GM18498 (cell line): ENCODE data around the gene UBE2Z.

Experiments
- ATAC-seq: cut with Tn5 transposase; IDR thresholded peaks from one replicate; pipeline ENCODE4 v1.9.1; 2021; ENCODE audit warnings: mild to moderate bottlenecking, moderate library complexity; ENCODE audit not compliant: unreplicated experiment

UBE2Z gene

DNA sequence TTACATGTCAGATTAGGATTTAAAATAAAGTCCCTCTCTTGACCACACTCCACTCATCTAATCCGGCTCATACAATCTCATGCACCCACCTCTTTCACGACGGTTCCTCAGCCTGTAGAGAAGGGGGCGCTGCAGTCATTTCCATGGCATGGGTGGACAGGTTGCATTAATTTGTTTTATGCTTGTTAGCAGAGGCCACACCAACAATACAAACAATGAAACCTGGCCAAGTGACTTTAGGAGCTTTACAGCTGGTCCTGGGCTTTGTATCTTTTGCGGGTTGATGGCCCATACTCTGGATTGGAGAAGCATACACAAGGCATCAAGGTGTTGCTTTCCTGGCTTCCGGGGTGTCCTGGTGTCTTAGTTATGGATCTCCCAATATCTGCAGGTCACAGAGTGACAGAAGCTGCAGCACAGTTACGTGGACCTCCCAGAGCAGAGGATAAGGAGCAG lies 46.1 kb downstream of the UBE2Z start:
- ATAC-seq, result no peak

DNA sequence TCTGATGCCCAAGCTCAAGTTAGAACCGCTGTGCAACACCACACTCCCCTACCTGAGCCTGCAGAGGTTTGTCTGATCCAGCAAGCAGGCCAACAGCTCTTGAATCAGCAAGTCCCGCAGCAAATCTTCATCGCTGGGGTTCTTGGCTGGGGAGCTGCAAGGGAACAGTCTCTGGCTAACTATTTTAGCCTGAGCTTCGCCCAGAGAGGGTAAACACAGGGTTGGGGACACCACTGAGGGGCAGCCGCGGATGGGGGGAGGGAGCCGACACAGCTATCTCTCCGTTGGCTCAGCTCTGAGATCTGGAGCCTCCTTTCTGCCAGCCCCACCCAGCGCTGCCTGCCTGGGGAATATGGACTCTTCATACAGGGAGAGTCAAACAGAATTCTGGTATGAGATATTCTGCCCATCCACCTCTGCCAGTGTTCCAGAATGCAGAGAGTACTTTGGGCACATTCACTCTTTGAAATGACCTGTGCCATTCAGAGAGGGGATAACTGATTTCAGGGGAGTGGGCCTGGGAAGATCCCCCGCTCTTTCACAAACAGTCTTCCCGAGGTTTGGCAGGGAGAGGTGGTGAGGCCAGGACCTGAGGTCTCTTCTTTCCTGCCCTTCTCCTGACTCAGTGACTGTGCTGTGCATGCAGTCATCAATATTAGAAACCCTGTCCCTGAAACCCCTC lies 52.8 kb downstream of the UBE2Z start:
- no peak for ATAC-seq

DNA sequence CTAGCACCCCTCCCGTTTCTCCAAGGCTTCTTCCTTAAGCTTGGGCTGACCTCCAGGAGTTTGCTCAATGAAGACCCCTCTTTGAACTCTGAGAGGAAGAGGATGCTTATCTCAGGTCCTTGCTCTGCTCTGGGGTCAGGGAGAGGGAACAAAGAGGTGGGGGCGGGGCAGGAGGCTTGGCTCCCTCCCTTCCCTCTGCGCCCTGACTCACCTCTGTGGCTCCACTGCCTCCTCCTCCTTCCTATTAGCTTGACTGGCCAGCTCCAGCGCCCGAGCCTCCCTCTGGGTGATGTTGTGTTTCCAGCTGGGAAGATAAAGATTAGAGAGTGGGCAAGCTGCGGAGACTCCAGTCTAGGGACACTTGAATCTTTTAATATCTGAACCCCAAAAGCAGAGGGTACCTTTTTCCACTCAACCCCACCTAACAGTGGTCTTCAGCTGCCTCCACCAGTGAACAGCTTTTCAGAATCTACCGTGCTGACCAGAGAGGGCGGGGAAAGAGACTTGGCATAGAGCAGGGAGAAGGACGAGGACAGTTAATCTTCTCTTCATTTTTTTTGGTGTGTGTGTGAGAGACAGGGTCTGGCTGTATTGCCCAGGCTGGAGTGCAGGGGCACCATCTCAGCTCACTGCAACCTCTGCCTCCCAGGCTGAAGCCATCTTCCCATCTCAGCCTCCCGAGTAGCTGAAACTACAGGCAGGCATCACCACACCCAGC lies 53.5 kb downstream of the UBE2Z start:
- no peak for ATAC-seq

DNA sequence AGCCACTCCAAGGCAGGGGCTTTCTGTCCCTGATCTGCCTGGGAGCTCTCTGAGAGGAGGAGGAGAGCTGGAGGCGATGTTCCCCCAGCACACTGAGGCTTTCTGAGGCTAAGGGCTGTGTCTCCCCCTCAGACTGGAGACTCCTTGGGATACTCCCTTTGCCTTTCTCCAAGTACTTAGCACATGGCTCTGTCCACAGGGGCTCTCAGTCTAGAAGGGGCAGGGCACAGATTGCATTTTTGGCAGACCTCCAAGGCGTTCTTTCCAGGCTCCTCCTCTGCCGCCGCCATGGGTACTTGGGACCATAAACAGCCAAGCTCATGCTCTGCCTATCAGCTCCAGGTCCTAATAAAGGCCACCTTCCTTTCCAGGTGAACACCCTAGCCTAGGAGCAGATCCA lies 62.0 kb downstream of the UBE2Z start:
- no peak for ATAC-seq

DNA sequence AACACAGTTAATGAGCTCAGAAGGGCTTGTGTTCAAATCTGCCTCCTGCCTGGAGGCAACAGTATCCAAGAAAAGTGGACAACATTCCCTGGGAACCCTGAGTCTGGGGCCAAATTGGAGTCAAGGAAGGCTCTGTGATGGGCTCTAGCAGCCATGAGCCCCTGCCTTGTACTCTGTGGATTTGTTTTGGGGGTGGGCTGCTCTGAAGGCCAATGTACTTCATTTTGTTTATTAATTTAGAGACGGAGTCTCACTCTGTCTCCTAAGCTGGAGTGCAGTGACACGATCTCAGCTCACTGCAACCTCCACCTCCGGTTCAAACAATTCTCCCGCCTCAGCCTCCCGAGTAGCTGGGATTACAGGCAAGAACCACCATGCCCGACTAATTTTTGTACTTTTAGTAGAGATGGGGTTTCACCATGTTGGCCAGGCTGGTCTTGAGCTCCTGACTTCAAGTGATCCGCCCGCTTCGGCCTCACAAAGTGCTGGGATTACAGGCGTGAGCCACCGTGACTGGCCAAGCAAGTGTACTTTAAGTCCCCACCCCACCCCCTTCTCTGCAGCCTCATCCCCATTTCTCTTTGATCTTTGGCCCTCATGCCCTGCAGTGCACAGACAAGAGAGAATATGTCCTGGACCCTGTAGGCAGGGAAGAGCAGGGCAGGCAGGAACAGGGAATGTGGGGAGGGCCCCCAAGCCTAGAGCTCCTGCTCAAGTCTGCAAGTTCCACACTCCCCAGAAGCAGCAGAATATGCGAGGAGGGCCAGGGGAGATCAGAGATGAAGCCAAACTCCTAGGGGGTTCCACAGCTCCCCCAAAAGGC lies 62.9 kb downstream of the UBE2Z start:
- ATAC-seq, result no peak

DNA sequence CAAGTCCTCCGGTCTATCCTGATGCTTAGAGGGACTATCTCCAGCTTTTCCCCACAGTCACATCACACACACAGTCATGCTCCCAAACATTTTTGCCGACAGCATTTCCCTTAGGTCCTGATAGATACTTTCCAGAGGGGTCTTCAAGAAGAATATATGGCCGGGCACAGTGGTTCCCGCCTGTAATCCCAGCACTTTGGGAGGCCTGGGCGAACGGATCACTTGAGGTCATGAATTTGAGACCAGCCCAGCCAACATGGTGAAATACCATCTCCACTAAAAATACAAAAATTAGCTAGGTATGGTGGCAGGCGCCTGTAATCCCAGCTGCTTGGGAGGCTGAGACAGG lies 64.5 kb downstream of the UBE2Z start:
- no peak for ATAC-seq

DNA sequence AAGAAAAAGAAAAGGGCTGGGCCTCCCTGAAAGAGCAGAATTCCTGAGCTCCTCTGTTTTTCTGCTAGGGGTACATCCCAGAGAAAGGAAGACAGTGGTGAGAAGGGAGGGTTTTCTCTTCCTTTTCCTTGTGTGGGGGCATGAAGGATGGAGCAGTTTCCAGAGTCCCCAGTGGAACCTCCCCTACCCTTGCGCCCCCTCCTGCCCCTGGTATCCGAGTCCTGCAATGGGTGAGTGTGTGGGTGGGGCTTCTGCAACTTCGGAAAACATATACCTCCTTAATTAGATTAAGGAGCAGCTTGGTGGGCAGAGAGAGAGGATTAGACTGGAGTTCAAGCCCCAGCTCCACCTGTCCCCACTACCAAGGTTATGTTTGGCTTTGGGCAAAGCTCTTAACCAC lies 65.6 kb downstream of the UBE2Z start:
- no peak for ATAC-seq
